NCI-H82 treated with DMSO at 0.1 percent for 48 hours (cell line): Measurements from ENCODE around the gene DDX10.

Experiments
- DNase-seq: peaks from one replicate; lab custom pipeline; 2025; ENCODE audit not compliant: unreplicated experiment; lab: John Stamatoyannopoulos, UW

DDX10 gene

DNA sequence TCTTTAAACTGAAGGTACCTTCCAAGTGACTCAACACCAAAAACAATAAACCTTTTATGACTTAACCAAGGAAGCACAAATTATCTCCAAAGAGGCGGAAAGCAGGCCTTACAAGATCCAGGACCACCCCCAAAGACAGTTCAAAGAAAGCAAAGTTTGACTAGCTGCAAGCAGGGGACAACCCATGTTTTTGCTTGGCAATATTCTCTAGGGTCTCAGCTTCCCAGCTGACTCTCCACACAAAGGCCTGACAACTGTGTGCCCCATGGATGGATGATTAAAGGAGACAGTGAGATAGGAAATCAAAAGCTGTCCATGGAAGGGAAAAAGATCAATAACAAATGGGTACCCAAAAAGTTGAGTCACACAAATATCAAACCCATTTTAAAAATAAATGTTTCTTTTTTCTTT is 232.2 kb downstream of the DDX10 start:
- DNase-seq: no peak

DNA sequence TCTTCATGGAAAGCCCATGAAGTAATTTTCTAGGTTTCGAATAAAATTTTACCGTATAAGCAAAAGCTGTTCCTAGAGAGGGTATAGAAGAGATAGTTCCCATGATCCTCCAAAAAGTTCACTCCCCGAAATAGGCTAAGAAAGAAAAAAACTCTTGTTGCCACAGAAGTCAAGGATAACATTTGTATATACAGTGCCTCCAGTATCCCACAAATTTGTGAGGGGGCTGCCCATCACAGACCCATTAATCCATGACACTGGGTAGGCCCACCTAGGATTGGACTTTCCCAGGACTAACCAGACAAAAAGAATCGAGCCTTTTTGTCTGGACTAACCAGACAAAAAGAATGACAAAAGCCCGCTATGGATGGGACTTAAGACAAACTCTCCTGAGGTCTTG is 233.0 kb downstream of the DDX10 start:
- DNase-seq: no peak

DNA sequence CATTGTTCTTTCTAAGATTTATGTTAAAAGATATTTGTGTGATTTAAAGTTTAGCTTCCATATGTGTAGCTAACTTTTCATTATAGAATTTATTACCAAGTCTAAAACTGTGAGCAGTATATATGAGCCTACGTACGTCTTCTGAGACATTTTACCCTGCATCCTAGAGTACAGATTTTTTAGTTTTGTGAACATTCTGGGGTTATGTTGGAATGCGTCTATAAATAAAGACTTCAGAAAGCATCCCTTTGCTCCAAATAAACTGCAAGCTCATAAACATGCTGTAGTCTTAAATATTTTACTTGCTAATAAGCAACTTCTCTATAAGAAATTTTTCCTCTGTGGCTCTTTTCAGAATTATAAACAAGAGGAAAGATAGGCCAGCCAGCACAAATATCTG is 236.5 kb downstream of the DDX10 start:
- DNase-seq: no peak

DNA sequence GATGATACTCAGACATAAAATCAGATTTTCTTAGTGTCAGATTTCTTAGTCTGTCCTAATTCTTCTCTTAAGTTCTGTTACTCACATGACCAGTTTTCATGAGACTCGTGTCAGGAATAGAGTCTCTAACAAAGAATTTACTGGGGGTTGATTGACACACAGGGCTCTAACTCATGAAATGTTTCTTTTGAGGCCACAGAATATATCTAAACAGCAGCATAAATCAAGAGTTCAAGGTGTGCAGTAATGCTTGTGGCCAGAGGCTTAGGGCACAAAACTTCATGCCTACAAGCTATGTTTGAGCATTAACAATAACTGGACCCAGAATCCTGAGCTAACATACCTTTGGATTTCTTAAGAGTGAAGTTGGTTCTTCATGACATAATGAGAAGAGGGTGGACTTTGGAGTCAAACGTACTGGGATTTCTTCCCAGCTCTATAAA is 237.2 kb downstream of the DDX10 start:
- no peak for DNase-seq

DNA sequence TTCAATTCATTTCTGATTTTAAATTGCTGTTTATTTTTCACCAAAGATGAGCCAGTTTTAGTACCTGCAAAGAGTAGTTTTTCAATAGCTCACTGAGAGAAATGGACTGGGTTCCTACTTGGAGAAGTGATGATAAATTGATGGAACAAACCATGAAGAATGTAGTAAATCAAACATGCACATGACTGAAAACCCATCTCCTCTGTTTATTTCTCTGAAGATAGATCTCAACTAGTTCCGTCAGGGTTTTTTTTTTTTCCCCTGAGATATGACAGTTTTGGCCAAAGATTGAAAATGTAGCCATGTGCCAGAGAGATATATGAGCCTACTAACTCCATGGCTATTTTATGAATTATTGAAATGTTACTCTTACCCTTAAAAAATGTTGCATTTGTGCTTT is 239.6 kb downstream of the DDX10 start:
- no peak for DNase-seq

DNA sequence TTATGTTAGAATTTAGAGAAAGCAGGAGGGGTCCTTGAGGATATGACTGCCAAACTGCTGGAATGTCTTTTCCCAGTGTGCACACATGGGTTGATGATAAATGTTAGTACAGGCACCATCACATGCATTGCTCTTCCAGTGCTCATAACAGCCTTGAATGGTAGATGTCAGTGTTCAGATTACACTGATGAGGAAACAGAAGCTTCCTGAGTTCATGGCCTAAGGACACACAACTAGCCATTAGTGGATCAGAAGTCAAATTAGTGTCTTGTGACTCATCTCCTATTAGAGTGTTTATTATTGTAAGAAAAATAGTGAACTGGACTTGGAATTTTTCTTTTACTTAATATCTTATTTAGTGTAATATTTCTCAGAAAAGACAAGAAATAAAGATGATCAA is 241.5 kb downstream of the DDX10 start:
- DNase-seq: no peak

DNA sequence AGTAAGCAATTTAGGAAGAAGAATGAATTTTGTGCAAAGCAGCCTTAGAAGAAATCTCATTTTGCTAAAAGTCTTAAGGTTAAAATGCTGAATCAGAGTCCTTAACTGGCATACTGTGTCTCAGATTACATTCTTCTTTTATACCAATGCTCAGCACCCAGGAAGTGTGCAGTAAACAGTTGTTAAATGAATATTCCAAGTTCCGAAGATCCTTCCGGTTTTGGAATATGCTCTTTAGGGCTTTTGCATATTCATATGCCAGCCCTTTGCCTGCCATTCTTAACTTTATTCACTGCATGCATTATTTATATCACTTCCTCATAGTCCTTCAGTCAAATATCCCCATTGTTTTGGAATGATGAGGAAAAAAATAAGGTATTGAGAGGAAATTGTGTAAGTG is 242.0 kb downstream of the DDX10 start:
- DNase-seq: no peak

DNA sequence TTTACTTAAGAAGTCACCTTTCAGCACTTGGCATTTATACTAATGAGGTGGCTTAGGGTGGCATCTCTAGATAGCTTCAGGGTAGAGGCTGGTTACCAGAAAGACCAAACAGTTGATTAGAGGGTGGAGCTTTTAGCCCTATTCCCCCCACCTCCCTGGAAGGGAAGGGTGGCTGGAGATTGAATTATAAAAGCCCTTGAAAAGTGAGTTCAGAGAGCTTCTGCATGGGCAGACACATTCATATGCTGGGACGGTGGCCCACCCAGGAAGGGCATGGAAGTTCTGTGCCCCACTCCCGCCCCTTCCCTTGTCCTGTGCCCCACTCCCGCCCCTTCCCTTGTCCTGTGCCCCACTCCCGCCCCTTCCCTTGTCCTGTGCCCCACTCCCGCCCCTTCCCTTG is 244.2 kb downstream of the DDX10 start:
- DNase-seq: no peak

DNA sequence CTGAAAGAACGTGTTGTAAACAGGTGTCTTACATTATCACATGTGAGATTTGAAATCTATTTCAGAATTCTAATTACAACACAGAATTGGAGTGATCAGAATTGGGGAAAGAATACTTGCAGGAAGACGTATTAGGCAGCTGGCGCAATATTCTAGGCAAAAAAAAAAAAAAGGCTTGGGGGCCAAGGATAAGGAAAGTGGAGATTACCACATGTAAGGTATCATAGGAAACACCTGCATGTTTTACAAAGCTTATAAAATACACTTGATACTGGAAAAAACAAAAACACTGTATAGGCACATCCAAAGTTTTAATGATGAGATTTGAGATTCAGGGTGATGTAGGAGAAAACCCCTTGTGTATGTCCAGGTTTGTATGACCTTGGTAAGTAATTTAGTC is 245.1 kb downstream of the DDX10 start:
- DNase-seq: no peak

DNA sequence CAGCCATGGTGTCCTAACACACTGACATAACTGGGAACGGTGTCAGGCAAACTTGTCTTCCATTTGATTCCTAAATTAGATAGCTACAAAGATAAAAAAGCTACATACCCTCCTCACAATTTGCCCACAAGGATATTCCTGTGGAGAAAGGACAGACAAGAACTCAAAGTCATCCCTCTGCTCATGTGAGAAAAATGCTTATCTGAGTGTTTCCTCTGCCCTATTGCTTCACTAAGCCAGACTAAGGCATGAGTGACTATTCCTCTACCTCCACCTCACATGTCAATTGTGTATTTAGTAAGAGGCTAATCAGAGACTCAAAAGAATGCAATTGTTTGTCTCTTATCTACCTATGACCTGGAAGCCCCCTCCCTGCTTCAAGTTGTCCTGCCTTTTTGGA is 247.7 kb downstream of the DDX10 start:
- DNase-seq: no peak

DNA sequence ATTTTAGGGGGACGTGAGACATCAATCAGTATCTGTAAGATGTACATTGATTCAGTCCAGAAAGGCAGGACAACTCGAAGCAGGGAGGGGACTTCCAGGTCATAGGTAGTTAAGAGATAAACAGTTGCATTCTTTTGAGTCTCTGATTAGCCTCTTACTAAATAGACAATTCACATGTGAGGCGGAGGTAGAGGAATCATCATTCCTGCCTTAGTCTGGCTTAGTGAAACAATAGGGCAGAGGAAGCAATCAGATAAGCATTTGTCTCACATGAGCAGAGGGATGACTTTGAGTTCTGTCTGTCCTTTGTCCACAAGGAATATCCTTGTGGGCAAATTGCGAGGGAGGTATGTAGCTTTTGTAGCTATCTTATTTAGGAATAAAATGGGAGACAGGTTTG is 248.3 kb downstream of the DDX10 start:
- no peak for DNase-seq

DNA sequence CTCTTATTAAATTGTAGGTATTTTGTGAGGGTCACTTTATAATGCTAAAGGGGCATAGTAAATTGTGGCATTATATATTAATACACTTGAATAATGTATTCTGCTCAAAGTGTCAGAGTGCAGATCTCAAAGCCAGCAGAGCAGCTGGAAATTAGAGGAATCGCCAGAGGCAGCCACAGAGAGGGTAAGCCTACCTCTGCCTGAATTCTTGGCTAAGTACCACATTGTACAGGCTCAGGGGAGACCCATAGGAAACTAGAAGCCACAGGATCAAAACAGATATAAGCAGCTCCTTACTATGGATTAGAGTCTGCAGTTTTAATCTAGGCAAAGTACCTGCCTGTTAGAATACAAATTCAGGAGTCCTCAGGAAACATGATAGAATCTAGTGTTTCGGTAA is 249.3 kb downstream of the DDX10 start:
- no peak for DNase-seq

DNA sequence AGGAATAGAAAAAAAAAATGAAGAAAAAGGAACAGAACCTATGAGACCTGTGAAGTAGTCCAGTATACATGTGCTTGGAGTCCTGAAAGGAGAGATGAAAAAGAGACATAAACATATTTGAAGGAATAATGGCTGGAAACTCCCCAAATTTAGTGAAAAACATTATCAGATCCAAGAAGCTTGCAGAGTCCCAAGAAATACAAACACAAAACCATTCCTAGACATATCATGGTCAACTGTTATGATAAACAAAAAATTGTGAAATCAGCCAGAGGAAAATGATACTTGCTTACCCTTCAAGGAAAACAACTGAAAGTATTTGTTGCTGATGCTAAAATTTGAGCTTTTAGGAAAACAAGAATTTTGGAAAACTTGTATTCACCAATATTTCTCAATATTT is 250.1 kb downstream of the DDX10 start:
- no peak for DNase-seq

DNA sequence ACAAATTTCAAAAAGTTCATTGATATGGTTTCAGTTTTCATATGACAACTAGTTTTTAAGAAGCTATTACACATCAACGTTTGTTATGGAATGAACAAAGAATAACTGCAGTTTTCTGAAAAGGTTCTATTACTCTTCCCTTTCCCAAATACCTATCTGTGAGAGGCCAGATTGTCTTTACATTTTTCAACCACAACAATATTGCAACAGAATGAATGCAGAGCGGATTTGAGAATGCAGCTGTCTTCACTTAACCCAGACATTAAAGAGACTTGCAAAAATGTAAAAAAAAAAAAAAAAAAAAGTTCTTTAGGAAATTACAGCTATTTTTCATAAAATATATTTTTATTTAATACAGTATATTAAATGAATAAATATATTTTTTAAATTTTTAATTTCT is 250.8 kb downstream of the DDX10 start:
- DNase-seq: no peak

DNA sequence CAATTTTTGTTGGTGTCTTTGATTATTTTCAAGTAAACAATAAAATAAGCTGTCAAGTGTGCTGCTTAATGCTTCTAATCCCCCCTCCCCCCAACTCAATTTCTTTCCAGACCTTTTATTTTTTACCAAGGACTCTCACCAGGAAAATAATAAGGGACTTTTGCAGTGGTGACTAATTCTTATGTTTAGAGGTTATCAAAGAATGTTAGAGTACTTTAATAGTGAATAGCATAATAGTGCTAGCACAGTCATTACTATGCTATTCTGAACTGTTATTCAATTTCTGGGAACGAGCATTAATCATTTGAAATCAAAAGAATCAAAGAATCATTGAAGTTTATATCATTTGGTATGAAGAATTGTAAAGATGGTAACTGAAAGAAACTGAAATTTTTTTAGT is 251.4 kb downstream of the DDX10 start:
- no peak for DNase-seq

DNA sequence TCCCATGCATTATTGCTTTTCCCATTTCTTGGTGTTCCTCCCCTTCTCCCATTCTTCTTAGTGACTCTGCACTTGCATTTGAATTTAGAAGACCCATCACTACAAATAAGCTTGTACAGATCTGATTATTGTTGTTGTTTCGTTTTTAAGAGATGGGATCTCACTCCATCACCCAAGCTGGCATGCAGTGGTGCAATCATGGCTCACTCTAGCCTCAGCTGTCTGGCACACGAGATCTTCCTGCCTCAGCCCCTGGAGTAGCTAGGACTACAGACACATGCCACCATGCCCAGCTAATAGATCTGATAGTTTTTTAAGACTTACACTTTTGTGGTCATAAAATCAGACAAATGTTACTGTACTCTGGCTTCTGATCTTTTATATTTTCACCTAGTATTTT is 252.1 kb downstream of the DDX10 start:
- DNase-seq: no peak

DNA sequence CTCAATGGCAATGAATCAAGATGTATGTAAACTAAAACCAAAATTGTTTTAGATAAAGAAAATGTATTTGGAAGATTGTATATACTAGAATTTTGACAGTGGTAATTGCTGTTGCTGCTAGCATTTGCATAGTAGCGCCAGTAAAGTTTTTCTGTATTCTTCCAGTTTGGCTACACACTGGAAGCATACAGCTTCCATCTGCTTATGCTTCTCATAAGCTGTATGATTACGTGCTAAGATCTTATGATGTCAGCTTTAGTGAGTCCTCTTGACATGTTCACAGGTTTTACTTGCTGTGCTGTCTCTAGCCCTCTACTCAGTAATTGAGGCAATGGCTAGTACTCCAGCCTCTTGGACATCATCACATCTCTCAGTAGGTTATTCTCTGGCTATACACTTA is 256.3 kb downstream of the DDX10 start:
- DNase-seq: no peak

DNA sequence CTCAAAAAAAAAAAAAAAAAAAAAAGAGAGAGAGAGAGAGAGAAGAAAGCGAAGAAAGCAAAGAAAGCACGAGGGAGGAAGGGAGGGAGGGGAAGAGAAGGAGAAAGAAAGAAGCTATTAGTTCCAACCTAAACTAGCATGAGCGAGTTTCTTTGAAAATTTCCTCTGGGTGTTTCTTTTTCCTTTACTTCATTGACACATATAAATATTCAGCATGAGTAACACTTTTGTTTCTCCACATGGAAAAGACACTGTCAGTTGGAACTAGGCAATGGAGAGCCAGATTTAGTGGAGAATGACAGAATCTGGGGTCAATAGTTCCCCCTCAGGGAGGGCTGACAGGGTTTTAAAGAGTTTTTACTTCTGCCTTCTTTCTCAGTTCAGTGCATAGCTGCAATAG is 257.4 kb downstream of the DDX10 start:
- DNase-seq: no peak

DNA sequence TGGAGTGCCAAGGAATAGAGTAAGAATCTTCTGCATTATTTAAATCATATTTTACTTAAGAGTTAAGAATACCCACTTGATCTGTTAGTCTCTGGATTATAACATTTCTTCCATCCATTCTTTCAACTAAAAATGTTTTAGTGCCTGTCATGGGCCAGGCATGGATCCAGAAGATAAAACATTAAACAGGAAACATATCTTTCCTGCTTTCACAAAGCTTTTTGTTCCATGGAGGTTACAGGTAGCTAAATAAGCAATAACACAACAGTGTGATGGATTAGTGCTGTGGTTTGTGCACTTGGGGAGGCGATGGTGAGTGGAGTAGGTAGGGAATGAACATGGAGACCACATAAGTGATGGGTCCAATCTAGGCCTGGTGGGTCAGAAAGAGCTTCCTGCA is 258.5 kb downstream of the DDX10 start:
- DNase-seq: no peak

DNA sequence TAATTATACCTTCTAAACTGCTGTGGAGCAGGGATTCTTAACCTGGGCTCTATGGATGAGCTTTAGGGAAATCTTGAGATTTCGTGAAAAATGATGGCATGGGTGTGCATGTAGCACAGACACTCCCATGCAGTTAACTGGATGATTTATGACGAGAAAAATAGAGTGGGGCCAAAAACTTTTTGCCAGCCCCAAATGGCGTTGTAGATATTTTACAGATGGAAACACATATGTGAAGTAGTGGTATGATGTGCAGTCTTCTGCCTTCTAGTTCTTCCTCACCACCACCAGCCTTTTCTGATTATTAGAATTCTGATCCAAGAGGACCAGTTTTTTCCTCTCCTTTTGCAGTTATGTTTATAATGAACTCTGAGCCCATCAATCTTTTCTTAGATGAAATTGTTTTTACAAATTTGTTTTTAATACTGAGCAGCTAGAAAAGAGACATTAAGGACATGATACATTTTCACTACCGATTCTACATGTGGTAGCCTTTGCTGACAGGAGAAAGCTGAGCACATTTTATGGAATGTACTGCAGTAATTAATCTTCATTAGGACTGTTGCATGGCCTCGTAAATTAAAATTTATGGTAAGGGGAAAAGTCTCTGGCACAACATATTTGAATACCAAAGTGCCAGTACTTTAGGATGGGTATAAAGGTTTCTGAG is 261.4 kb downstream of the DDX10 start:
- DNase-seq: no peak

DNA sequence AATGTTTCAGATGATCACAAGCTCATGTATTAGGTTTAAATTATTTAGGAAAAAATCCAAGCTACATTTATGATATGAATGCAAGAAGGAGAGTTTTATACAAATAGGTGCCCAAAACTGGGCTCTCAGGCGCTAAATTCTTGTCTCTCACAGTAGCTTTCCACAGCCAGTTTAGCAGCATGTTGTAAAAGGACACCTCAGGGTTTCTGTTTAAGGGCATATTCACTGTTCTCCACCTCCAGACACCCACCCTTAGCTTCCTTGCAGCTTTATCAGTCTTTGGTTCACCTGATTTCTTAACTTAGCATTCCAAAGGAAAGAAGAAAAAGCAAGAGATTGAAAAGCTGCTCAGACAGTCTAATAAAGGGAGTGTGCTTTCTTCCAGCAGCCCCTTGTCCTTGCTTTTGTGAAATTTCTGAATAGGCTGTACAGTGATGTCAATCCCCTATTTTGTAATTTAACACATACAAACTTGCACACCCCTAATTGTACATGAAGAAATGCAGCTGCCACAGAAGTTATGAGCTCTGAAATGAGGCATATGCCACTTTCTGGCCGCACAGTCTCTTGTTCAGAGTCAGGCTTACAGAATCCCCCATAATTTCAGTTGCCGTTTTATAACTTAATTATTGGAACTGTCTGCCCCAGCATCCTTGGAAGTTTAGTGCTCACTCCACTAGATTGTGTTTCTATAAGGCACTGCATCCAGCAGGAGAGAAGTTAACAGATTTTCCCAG is 262.1 kb downstream of the DDX10 start:
- DNase-seq: no peak

DNA sequence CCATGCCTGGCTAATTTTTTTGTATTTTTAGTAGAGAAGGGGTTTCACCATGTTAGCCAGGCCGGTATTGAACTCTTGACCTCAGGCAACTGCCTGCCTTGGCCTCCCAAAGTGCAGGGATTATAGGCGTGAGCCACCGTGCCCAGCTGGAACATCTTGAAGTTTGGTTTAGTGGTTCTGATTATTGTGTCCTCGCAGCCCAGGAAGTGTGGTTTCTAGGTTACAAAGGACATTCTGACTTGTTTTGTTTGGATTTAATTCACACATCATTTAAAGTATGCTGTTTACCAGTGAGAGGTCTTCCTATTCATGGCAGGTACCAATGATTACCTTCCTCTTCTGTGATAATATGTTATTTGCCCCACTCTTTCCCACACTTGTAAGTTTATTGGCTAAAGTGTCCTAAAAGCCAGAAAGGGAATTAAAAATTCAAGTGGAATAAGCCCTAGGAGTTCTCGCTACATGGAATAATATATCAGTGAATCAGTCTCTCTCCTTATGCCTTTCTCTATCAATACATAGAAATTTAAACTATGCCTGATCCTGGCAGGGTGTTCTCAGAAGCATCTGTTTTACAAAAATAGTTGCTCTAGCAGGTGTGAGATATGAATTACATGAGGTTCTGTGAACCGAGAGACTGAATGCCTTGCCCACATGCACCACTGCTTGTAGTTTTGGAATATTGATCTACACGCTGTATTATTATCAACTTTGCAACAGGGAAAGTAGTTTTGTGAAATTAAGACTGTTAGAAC is 263.1 kb downstream of the DDX10 start:
- no peak for DNase-seq
